GM21717 (cell line): ENCODE results near the gene BRIX1.
"Not testable (repeated sequence)": the region's sequence is repeated elsewhere in the genome, so short reads cannot be mapped to it uniquely, and the experiment has no call there.

Source experiments
- ATAC-seq: cut with Tn5 transposase; IDR thresholded peaks from one replicate; pipeline ENCODE4 v1.9.1; 2021; ENCODE audit warnings: mild to moderate bottlenecking, moderate library complexity; ENCODE audit not compliant: unreplicated experiment

BRIX1 gene

DNA sequence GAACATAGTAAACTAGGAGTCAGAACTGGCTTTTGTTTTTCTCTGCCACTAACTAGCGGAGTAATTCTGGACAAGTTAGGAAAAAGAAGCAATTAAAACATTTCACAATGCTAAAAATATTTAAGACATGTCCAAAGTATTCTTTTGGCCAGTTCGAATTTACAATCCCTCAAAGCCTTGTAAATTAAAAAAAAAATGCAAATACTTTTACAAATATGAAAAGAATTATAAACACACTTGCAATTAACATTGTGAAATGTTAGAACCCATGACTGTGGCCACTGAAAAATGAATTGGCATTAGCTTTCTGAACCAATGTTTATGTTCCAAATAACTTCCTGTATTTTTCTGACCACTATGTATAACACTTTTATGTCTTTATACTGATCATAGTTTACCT lies 2.4 kb upstream of the BRIX1 start:
- ATAC-seq, result no peak

DNA sequence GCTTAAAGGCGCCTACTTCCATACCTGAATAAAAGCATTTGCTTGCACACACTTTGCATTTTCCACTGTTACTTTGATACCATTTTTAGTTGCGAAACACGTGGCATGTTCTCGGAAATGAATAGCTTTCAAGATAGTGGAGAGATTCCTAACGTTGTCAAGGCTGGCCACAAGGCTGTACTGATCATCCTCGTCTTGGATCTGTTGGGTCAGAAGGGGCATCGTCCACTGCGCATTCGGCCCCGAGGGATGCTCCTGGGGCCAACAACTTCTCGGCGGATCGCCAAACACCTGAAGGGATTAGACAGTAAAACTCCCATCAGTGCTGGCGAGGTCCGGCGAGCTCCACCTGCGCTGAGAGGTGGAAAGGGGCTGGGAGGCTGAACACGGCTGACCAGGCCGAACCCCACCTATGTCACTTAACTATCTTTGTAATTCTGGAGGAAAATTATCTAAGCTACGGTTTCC lies 806 bp upstream of the BRIX1 start:
- ATAC-seq, result peak; percentile 25

GRCh38 chr5:34915856-34916192 lies 313 bp downstream of the BRIX1 start:
- peak; percentile 20 for ATAC-seq

DNA sequence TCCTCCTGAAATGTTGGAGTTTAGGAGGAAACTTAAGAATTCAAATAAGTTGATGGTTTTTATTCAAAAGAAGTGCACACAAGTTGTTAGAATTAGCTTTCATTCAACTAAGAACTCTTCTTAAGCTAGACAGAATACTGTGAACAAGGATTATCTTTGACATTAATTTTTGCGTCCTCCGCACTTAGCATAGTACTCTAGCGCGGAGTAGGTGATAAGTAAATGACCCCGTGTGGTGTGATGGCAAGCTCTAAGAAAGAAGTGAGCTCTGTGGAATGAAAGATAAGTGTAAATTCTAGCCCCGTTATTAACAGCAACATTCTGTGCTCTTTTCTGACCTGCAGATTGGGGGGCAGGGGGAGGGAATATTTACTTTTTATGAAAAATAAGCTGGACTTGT lies 1.0 kb downstream of the BRIX1 start:
- no peak for ATAC-seq

GRCh38 chr5:34918025-34918424 lies 2.5 kb downstream of the BRIX1 start:
- ATAC-seq, result no peak

DNA sequence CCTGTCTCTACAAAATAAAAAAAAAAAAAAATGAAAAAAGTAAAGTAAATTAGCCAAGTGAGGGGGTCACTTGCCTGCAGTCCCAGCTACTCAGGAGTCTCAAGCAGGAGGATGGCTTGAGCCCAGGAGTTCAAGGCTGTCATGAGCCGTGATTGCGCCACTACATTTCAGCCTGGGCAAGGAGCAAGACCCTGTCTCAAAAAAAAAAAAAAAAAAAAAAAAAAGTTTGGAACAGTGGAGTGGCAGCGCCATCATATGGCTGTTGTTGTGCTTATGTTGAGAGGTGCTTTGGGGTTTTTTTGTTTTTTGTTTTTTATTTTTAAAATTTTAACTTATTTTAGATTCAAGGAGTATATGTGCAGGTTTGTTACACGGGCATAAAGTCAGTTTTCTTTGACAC lies 3.6 kb downstream of the BRIX1 start:
- ATAC-seq, result no peak

GRCh38 chr5:34923256-34923655 lies 7.7 kb downstream of the BRIX1 start:
- not testable (repeated sequence) for ATAC-seq

DNA sequence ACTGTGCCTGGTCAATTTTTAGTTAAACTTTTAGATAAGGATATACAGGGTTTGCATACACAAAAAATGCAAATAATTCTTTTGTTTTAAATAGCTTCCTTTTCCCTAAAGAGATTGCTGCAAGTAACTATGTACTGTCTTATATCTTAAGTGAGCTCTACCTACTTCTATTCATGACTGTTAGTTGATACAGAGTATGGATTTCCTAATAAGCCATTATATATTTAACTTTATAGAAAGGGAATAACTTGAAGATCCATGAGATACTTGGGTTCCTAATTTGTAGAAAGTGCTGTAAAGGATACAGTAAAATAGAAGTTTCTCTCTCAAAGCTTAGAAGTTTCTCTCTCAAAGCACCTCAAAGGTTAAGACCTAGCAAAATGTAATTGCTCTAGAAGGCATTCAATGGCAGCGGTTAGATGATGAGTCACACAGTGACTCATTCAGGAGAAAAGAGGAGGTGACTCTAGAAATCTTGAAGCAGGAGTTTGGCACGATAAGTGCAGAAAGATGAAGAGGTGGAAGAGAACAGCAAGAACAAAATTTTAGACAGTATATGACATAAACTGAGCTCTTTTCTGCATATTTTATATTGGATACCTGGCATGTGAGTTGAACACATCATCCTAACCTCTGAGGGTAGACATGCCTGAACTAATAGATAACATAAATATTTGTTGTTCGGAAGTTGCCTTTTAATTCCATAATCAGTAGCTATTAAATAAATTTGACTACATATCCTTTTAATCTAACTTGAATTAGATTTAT lies 8.4 kb downstream of the BRIX1 start:
- peak; percentile 48 for ATAC-seq

DNA sequence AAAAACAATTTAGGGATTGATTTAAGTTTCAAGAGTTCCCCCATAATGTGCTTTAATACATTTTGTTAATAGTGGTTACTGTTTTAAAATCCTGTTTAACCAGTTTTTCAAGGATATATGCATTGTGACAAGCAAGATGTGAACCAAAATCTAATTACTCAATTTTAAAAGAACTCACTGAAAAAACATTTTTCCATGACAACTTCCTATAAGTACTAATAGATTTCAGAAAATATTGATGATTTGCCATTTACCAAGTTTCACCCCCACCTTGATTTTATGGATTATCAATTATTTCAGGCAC lies 8.9 kb downstream of the BRIX1 start:
- ATAC-seq, result no peak

DNA sequence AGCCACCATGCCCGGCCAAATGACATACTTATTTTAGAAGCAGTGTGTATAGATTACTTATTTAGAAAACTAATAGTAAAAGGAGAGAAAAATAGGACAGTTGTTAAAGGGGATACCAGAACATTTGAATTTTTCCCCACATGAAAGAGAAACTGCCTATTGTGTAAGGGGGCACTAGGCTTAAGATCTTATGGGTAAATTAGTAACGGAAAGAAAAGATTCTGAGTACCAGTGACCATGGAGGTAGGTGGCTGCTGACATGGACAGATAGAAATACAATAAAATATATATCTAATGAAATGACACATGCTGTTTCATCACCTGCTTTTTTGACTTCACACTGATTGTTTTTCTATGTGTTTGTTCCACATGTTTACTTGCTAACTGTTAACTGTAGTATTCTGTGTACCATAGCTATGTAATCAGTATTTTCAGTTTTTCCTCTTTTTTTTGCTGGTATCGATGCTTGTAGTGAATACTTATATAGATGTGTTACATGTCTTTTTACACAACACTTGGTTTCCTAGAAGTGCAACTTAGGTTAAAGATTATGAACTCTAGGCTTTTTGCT lies 10.9 kb downstream of the BRIX1 start:
- ATAC-seq, result no peak

- no peak for ATAC-seq
Observed at GRCh38 chr5:34927785-34928184, 12.3 kb downstream of the BRIX1 start.

DNA sequence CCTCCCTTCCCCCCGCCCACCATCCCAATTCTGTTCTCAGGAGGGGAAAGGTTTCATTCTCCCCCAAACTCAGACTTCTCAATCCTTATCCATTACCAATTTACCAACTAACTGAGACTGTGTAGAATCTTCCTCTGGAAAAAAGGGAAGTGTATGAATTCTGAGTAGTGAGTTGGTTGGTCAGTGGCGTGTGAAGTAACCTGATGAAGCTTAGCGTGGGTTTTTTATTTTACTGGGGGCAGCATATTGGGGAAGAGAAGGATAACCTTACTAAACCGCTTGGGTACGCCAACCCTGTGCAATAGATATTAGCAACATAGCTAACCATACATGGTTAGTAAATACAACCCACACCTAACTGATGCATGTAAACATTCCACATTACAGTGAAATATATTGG lies 12.8 kb downstream of the BRIX1 start:
- no peak for ATAC-seq

GRCh38 chr5:34929134-34929719 lies 13.7 kb downstream of the BRIX1 start, which contains the start of gene DNAJC21:
TSS of gene DNAJC21 (plus strand) at chr5:34929559. CDS start at chr5:34929820, 261 bp downstream.
- ATAC-seq, result peak; percentile 92

DNA sequence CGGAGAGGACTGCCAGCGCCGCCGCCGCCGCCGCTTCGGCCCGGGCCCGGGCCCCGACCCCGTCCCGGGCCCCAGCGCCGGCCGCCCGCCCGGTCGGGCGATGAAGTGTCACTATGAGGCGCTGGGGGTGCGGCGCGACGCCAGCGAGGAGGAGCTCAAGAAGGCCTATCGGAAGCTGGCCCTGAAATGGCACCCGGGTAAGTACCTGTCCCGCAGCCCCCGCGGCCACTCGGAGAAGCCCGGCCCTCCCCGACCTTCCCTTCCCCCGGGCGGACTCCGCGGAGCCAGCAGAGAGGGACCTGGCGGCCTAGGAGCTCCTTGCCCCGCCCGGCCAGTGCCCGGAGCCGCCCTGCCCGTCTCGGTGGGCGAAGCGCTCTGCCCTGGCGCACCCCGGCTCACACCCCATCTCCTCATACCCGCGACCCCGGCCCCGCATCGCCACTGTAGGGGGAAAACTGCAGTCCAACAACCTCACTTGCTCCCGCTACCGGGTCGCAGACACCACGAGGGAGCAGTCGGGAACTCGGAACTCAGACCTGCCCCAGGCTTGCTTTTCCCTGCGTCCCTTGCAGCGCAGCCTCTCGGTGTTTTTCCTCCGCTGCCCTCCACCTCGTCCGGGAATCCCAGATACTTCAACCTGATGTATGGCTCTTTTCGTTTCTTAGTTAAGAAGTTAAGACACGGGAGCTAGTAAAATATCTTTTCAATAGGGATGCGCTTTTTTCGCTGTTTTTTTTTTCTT lies 14.4 kb downstream of the BRIX1 start:
- ATAC-seq, result peak; percentile 76

- no peak for ATAC-seq
Observed at GRCh38 chr5:34930462-34930844, 14.9 kb downstream of the BRIX1 start.

DNA sequence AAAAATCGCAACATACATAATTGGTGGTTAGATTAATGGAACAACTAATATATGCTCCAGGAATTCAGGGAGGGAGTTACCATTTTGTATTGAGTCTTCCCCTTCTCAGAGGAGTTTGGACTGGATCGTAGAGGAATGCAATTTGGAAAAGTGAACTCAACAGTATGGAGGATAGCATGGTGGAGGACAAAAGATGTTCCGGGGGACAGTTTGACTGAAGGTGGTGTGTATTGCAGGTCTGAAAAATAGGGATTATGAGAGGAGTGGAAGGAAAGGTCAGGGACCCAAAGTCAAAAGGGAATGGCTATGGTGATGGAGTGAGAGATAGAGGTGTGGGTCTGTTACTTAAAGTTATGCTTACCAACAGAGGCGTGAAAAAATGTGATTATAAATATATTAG lies 15.4 kb downstream of the BRIX1 start:
- no peak for ATAC-seq

- no peak for ATAC-seq
Observed at GRCh38 chr5:34932947-34933346, 17.4 kb downstream of the BRIX1 start.

GRCh38 chr5:34941936-34942335 lies 26.4 kb downstream of the BRIX1 start:
- no peak for ATAC-seq

DNA sequence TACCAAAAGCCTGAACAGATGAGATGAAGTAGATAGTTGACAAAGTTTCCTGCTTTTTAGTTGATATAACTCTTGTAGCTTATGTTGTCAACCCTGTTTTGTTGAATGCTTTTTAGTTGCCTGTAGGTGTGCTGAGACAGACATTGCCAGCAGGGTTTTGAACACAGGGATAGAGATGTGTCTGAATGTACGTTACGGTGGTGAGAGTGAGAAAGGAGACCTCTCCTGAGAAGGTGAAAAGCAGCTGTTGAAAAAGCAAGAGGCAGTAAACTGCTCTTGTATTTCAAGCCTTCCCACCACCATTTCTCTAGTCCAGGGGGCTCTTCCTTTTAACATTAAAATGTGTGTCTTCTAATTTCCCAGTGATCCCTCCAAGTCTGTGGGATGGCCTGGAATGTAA lies 28.5 kb downstream of the BRIX1 start:
- ATAC-seq, result no peak

DNA sequence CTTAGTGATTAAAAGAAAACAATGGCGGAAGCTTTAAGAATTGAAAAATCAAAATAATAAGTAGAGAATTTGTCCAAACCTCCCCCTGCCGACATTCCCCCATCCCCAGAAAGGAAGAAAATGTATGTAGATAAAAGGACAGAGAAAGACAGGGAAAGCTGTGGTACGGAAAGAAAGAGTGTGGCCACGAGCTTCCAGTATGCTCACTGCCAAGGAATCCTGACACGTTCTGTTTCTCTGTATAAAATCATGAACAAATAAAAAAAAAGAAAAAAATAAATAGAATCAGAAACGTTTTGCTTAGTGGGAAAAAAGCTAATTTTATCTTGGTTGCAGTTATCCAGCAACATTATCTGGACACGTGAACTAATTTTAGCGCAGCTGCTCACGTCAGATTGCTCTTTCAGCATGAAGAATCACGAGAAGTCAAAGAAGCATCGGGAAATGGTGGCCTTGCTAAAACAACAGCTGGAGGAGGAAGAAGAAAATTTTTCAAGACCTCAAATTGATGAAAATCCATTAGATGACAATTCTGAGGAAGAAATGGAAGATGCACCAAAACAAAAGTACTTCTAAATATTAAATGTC lies 29.0 kb downstream of the BRIX1 start:
- no peak for ATAC-seq

- no peak for ATAC-seq
Observed at GRCh38 chr5:34957321-34957720, 41.8 kb downstream of the BRIX1 start.
